Measurements from ENCODE around the gene ERCC6L2. TPM values are rescaled to one million over a fixed set of nuclear protein-coding genes. Genes with fewer than 3 reads are reported as not detected.

The ERCC6L2 gene
- total and polyA plus RNA-seq, 2 of the 4 experiments (the other 2 are of a cell fraction), result 13.0 to 67.6 TPM

GRCh38 chr9:95974389-95974788 is 98.9 kb downstream of the ERCC6L2 start:
- no TSS peak for BruUV-seq (replicated peaks)
- Histone ChIP-seq H2BK15ac (ENCODE audit: low read depth, low read length) (no peak overlapping the region), H3K79me1 (ENCODE audit: low read depth in 1 of 2, low read length in 2 of 2) (no peaks in the 10 kb centered on the region), H4K91ac (ENCODE audit: insufficient read depth, low read depth, low read length) (no peak overlapping the region), H3K9me3 (ENCODE audit: control insufficient read depth, insufficient read depth, low read length) (no peaks in the 10 kb centered on the region), H2AK9ac (replicated peaks; ENCODE audit: low read depth, low read length, poor library complexity) (no peak overlapping the region), H3K9me1 (ENCODE audit: insufficient read depth, low read length) (no peaks in the 10 kb centered on the region), H3K4me3 (ENCODE audit: insufficient read depth, low read depth, low read length) (no peak overlapping the region), H3K36me3 (ENCODE audit: control insufficient read depth, insufficient read depth, low read length) (peaks cover 13% of the 10 kb centered on the region), H3K9ac (ENCODE audit: low read depth, low read length) (no peak overlapping the region), H2BK5ac (ENCODE audit: low read depth, low read length, poor library complexity, severe bottlenecking) (no peak overlapping the region), H2AFZ (replicated peaks; ENCODE audit: low read length, poor library complexity) (no peak overlapping the region), H3K4ac (ENCODE audit: low read depth, low read length) (no peak overlapping the region), H3K23ac (ENCODE audit: low read depth, low read length) (no peak overlapping the region), H4K5ac (ENCODE audit: low read depth, low read length) (no peak overlapping the region), H2BK120ac (ENCODE audit: low read depth, low read length) (no peak overlapping the region), H2BK20ac (ENCODE audit: low read depth, low read length) (no peak overlapping the region), H3K27ac (ENCODE audit: insufficient read depth, low read length) (no peak overlapping the region), H4K8ac (ENCODE audit: low read depth in 2 of 2, low read length in 2 of 2) (no peak overlapping the region), H3K27me3 (ENCODE audit: control insufficient read depth, insufficient read depth, low read length) (no peaks in the 10 kb centered on the region), H2AK5ac (ENCODE audit: low read depth, low read length) (no peak overlapping the region), H3K4me2 (ENCODE audit: low read depth, low read length) (no peak overlapping the region), H4K20me1 (ENCODE audit: insufficient read depth, low read length) (no peaks in the 10 kb centered on the region), H3K4me1 (ENCODE audit: control insufficient read depth, insufficient read depth, low read length) (no peaks in the 10 kb centered on the region), H3K18ac (ENCODE audit: low read depth, low read length) (no peak overlapping the region), H3K56ac (ENCODE audit: extremely low read depth, insufficient read depth, low read length) (no peak overlapping the region), H3K14ac (replicated peaks; ENCODE audit: low read depth, low read length) (no peak overlapping the region)
- DNase-seq (no peak), ATAC-seq (ENCODE audit: low read depth) (no peak)
- CTCF ChIA-PET, result no interaction called here
- in situ Hi-C loops (cut with MboI; ENCODE audit: low sequenced_read_pairs) (no loop called here), intact Hi-C loops (cut with micrococcal nuclease) (no loop called here), dilution Hi-C loops (cut with HindIII; ENCODE audit: low sequenced_read_pairs, unreplicated experiment) (no loop called here)
- TF ChIP-seq BHLHE40 (IDR thresholded peaks at IDR 0.05; ENCODE audit: low read depth, low read length), result no peak
- no peak for TF ChIP-seq MAFK (IDR thresholded peaks at IDR 0.05; ENCODE audit: low read depth, low read length)
- TF ChIP-seq NFE2L2 (IDR thresholded peaks at IDR 0.05; ENCODE audit: low read depth, low read length), result no peak
- TF ChIP-seq FOS (IDR thresholded peaks at IDR 0.05; ENCODE audit: low read depth, low read length), result no peak
- TF ChIP-seq RAD21 (IDR thresholded peaks at IDR 0.05; ENCODE audit: low read length), result no peak
- TF ChIP-seq MAZ (IDR thresholded peaks at IDR 0.05; ENCODE audit: borderline replicate concordance, low read depth, low read length), result no peak
- no peak for TF ChIP-seq CTCF (conservative IDR thresholded peaks at IDR 0.05; ENCODE audit: low read depth, low read length)
- TF ChIP-seq POLR2A (IDR thresholded peaks at IDR 0.05; ENCODE audit: low read depth, low read length), result no peak
- TF ChIP-seq CEBPB (IDR thresholded peaks at IDR 0.05; ENCODE audit: low read depth, low read length), result no peak
- TF ChIP-seq MXI1 (IDR thresholded peaks at IDR 0.05; ENCODE audit: borderline replicate concordance, low read depth, low read length), result no peak
- no peak for TF ChIP-seq RCOR1 (IDR thresholded peaks at IDR 0.05; ENCODE audit: insufficient replicate concordance, low read length)
- TF ChIP-seq ELK1 (IDR thresholded peaks at IDR 0.05; ENCODE audit: borderline replicate concordance, low read depth, low read length), result no peak
- TF ChIP-seq RFX5 (IDR thresholded peaks at IDR 0.05; ENCODE audit: low read depth, low read length), result no peak
- no peak for TF ChIP-seq CHD1 (IDR thresholded peaks at IDR 0.05; ENCODE audit: low read depth, low read length)
- TF ChIP-seq SMC3 (IDR thresholded peaks at IDR 0.05; ENCODE audit: low read depth, low read length), result no peak
- no peak for TF ChIP-seq USF2 (IDR thresholded peaks at IDR 0.05; ENCODE audit: low read depth, low read length)
- POLR2A ChIA-PET (ENCODE audit: unreplicated experiment), result no interaction called here
- no CpG with 5 or more reads among the region's 1 CpG for WGBS, 2 experiments (ENCODE audit: extremely low coverage in 2 of 2, insufficient read length in 1 of 2)
